ENCODE measurements around the gene CDC26. TPM values are rescaled to one million over a fixed set of nuclear protein-coding genes. Genes with fewer than 3 reads are reported as not detected.
"Not testable (repeated sequence)": the region's sequence is repeated elsewhere in the genome, so short reads cannot be mapped to it uniquely, and the experiment has no call there.

The CDC26 gene
- total RNA-seq, 2 donors from 2014 or later = 18.4 to 18.6 TPM

GRCh38 chr9:113250807-113251206 is 24.6 kb downstream of the CDC26 start:
- DNase-seq (ENCODE audit: low spot score) (no peak), ATAC-seq (ENCODE audit: insufficient number of reproducible peaks, low FRiP score, low read depth) (no peak)
- Histone ChIP-seq H3K9me3 (no peaks in the 10 kb centered on the region), H3K27me3 (replicated peaks; ENCODE audit: insufficient read depth) (no peaks in the 10 kb centered on the region), H3K4me3 (no peak overlapping the region), H3K4me1 (ENCODE audit: control insufficient read depth in 1 of 2, low read depth in 2 of 2) (no peaks in the 10 kb centered on the region), H3K27ac (no peak overlapping the region), H3K36me3 (no peaks in the 10 kb centered on the region)
- TF ChIP-seq CTCF (IDR thresholded peaks at IDR 0.05) = no peak

- not testable (repeated sequence) for H3K9me3 ChIP-seq; H3K4me3 ChIP-seq; H3K27ac ChIP-seq; H3K36me3 ChIP-seq; ATAC-seq (ENCODE audit: insufficient number of reproducible peaks, low FRiP score, low read depth); H3K4me1 ChIP-seq (ENCODE audit: control insufficient read depth in 1 of 2, low read depth in 2 of 2); H3K27me3 ChIP-seq (replicated peaks; ENCODE audit: insufficient read depth); DNase-seq (ENCODE audit: low spot score)
These were observed 25.7 kb downstream of the CDC26 start for GRCh38 chr9:113249661-113250060.

- no peaks in the 10 kb centered on the region for H3K9me3 ChIP-seq
- no peak for TF ChIP-seq CTCF (IDR thresholded peaks at IDR 0.05)
- H3K36me3 ChIP-seq = no peaks in the 10 kb centered on the region
- no peaks in the 10 kb centered on the region for H3K27me3 ChIP-seq (replicated peaks; ENCODE audit: insufficient read depth)
- no peak for ATAC-seq (ENCODE audit: insufficient number of reproducible peaks, low FRiP score, low read depth)
- H3K27ac ChIP-seq = no peak overlapping the region
- no peak for DNase-seq (ENCODE audit: low spot score)
- H3K4me1 ChIP-seq (ENCODE audit: control insufficient read depth in 1 of 2, low read depth in 2 of 2) = no peaks in the 10 kb centered on the region
- no peak overlapping the region for H3K4me3 ChIP-seq
These were observed 27.7 kb downstream of the CDC26 start for GRCh38 chr9:113247640-113248039.

GRCh38 chr9:113246928-113247327 is 28.4 kb downstream of the CDC26 start:
- no peak for TF ChIP-seq CTCF (IDR thresholded peaks at IDR 0.05)
- Histone ChIP-seq H3K27ac (no peak overlapping the region), H3K4me3 (no peak overlapping the region), H3K4me1 (ENCODE audit: control insufficient read depth in 1 of 2, low read depth in 2 of 2) (no peaks in the 10 kb centered on the region), H3K27me3 (replicated peaks; ENCODE audit: insufficient read depth) (no peaks in the 10 kb centered on the region), H3K9me3 (no peaks in the 10 kb centered on the region), H3K36me3 (no peaks in the 10 kb centered on the region)
- DNase-seq (ENCODE audit: low spot score) = no peak
- no peak for ATAC-seq (ENCODE audit: insufficient number of reproducible peaks, low FRiP score, low read depth)

- Histone ChIP-seq H3K36me3 (no peaks in the 10 kb centered on the region), H3K27me3 (replicated peaks; ENCODE audit: insufficient read depth) (no peaks in the 10 kb centered on the region), H3K27ac (no peak overlapping the region), H3K4me1 (ENCODE audit: control insufficient read depth in 1 of 2, low read depth in 2 of 2) (no peaks in the 10 kb centered on the region), H3K9me3 (no peaks in the 10 kb centered on the region), H3K4me3 (no peak overlapping the region)
- ATAC-seq (ENCODE audit: insufficient number of reproducible peaks, low FRiP score, low read depth) (no peak), DNase-seq (ENCODE audit: low spot score) (no peak)
- no peak for TF ChIP-seq CTCF (IDR thresholded peaks at IDR 0.05)
These were observed 29.5 kb downstream of the CDC26 start for GRCh38 chr9:113245894-113246293.

GRCh38 chr9:113244556-113244955 is 30.8 kb downstream of the CDC26 start:
- no peak for TF ChIP-seq CTCF (IDR thresholded peaks at IDR 0.05)
- no peak for DNase-seq (ENCODE audit: low spot score)

More at GRCh38 chr9:113244556-113244955, 30.8 kb downstream of the CDC26 start:
- H3K9me3 ChIP-seq = no peaks in the 10 kb centered on the region
- H3K36me3 ChIP-seq = no peaks in the 10 kb centered on the region
- H3K4me3 ChIP-seq = no peak overlapping the region
- H3K4me1 ChIP-seq (ENCODE audit: control insufficient read depth in 1 of 2, low read depth in 2 of 2) = peaks cover under 1 to 1% of the 10 kb centered on the region in 2 donors
- no peak overlapping the region for H3K27ac ChIP-seq
- ATAC-seq (ENCODE audit: insufficient number of reproducible peaks, low FRiP score, low read depth) = no peak
- H3K27me3 ChIP-seq (replicated peaks; ENCODE audit: insufficient read depth) = no peaks in the 10 kb centered on the region
